Skeletal muscle satellite cell (primary cell): ENCODE data around the gene HUS1.

Source experiments
- H3K27me3 ChIP-seq: 2 replicates; pipeline ENCODE4 v1.7.0; 2013; ENCODE audit warnings: low read length; ENCODE audit not compliant: control insufficient read depth, insufficient read depth
- H3K36me3 ChIP-seq: 2 replicates; pipeline ENCODE4 v1.7.0; 2013; ENCODE audit warnings: mild to moderate bottlenecking, control low read depth, low read length; ENCODE audit not compliant: insufficient read depth
- H3K4me1 ChIP-seq: 2 replicates; pipeline ENCODE4 v1.7.0; 2013; ENCODE audit warnings: low read length; ENCODE audit not compliant: control insufficient read depth, insufficient read depth
- H3K4me2 ChIP-seq: 2 replicates; pipeline ENCODE4 v1.7.0; 2013; ENCODE audit warnings: mild to moderate bottlenecking, low read length
- H3K4me3 ChIP-seq: 2 replicates; pipeline ENCODE4 v1.7.0; 2013; ENCODE audit warnings: low read length
- H3K9ac ChIP-seq: 2 replicates; pipeline ENCODE4 v1.7.0; 2013; ENCODE audit warnings: mild to moderate bottlenecking, low read depth, low read length, moderate library complexity
- H3K9me3 ChIP-seq: replicated peaks from 2 replicates; pipeline ENCODE4 v1.7.0; 2013; ENCODE audit warnings: mild to moderate bottlenecking, control low read depth, low read length

HUS1 gene

GRCh38 chr7:47978790-47979144, 648 bp downstream of the HUS1 start:
- Histone ChIP-seq H3K27me3 (no peaks in the 10 kb centered on the region), H3K4me1 (peaks cover 7% of the 10 kb centered on the region), H3K9ac (peak overlapping the region; percentile 84), H3K9me3 (no peaks in the 10 kb centered on the region), H3K4me2 (peak overlapping the region; percentile 92), H3K4me3 (peak overlapping the region; percentile 88), H3K36me3 (peaks cover 36% of the 10 kb centered on the region)

DNA sequence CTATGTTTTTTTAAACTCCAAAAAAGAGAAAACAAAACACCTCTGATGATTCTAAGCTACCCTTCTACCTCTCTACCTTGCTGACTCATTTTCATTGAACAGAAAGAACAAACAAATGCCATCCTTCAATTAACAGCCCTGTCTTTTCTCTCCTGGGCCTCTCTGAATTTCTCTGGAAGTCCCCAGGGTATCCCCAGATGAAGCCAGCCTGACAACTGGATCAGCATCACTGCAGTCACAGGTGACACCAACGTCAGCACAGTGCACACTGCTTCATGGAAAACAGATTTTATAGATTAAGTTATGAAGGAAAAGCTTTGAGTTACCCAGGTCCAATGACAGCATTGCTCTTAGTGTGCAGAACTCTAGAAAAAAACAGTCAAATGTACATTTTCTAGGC, 5.7 kb downstream of the HUS1 start:
- no peak overlapping the region for H3K4me3 ChIP-seq
- H3K9me3 ChIP-seq: no peaks in the 10 kb centered on the region
- H3K4me2 ChIP-seq: no peak overlapping the region
- no peak overlapping the region for H3K9ac ChIP-seq
- H3K36me3 ChIP-seq: peaks cover 58% of the 10 kb centered on the region
- no peaks in the 10 kb centered on the region for H3K27me3 ChIP-seq
- H3K4me1 ChIP-seq: peaks cover 23% of the 10 kb centered on the region

DNA sequence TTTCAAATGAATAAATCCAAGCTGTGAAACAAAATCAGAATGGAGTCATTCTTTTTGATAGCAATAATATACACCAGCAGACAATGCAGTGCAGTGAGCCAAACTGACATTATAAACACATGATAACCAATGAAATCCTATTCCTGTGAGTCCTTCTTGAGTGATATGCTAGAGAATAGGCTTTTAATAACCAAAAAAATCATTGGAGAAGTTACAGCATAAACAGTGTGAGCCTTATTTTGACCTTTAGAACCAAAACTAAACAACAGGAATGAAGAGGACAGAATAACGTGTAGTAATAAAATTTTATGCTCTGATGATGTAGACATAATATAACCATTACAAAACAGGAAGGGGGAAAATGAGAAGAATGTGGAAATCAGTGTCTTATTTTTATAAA, 8.7 kb downstream of the HUS1 start:
- Histone ChIP-seq H3K27me3 (no peaks in the 10 kb centered on the region), H3K36me3 (peaks cover 63% of the 10 kb centered on the region), H3K4me3 (no peak overlapping the region), H3K4me2 (peak overlapping the region; percentile 31), H3K4me1 (peaks cover 16% of the 10 kb centered on the region), H3K9ac (peak overlapping the region; percentile 46), H3K9me3 (no peaks in the 10 kb centered on the region)

- no peak overlapping the region for H3K4me2 ChIP-seq
- H3K27me3 ChIP-seq: no peaks in the 10 kb centered on the region
- peaks cover 16% of the 10 kb centered on the region for H3K4me1 ChIP-seq
- H3K9me3 ChIP-seq: no peaks in the 10 kb centered on the region
- H3K9ac ChIP-seq: no peak overlapping the region
- peaks cover 68% of the 10 kb centered on the region for H3K36me3 ChIP-seq
- no peak overlapping the region for H3K4me3 ChIP-seq
These were observed 10.3 kb downstream of the HUS1 start for GRCh38 chr7:47968847-47969774.

GRCh38 chr7:47967708-47968107, 11.7 kb downstream of the HUS1 start:
- Histone ChIP-seq H3K27me3 (no peaks in the 10 kb centered on the region), H3K36me3 (peaks cover 65% of the 10 kb centered on the region), H3K4me2 (no peak overlapping the region), H3K4me1 (peaks cover 16% of the 10 kb centered on the region), H3K9me3 (no peaks in the 10 kb centered on the region), H3K4me3 (no peak overlapping the region), H3K9ac (no peak overlapping the region)

DNA sequence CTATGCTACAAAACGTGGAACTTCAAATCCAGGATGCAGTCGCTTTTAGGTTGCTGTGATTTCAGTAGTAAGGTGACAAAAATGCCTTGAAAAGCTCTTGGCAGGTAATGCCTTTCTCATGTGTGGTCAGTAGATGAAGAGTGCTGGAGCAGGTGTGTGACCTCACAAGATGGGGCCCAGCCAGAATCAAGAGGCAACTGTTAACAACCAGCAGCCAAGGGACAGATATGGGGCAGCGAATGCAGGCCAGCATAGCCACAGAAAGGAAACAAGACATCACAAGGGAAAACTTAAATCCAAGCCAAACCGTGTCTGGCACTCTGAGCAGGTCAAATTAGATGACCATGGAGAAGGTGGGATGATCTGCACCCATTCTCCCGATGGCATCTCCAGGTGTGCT, 12.3 kb downstream of the HUS1 start:
- Histone ChIP-seq H3K9me3 (no peaks in the 10 kb centered on the region), H3K4me3 (no peak overlapping the region), H3K4me2 (no peak overlapping the region), H3K36me3 (peaks cover 69% of the 10 kb centered on the region), H3K4me1 (peaks cover 16% of the 10 kb centered on the region), H3K27me3 (no peaks in the 10 kb centered on the region), H3K9ac (no peak overlapping the region)

DNA sequence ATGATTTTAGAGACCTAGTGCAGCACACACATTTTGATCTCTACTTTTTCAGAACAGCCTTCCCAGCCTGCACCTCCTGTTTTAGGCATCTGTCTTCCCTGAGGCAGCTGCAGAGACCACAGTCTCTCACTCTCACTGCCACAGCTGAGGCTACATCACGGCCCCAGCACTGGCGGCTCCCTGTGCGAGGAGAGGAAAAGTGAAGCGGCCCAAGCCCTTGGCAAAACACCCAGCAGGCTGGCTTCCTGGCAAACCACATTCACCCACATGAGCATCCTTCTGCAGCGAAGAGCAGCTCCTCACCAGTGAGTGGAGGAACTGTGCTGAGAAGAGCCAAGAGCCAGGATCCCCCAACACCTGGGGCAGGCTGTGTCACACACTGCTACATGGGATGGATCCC, 14.0 kb downstream of the HUS1 start:
- Histone ChIP-seq H3K4me3 (no peak overlapping the region), H3K9ac (no peak overlapping the region), H3K4me2 (no peak overlapping the region), H3K9me3 (no peaks in the 10 kb centered on the region), H3K27me3 (no peaks in the 10 kb centered on the region), H3K4me1 (peaks cover 4% of the 10 kb centered on the region), H3K36me3 (peaks cover 82% of the 10 kb centered on the region)

GRCh38 chr7:47962262-47962661, 17.2 kb downstream of the HUS1 start:
- Histone ChIP-seq H3K4me2 (no peak overlapping the region), H3K27me3 (no peaks in the 10 kb centered on the region), H3K4me1 (no peaks in the 10 kb centered on the region), H3K9ac (no peak overlapping the region), H3K9me3 (no peaks in the 10 kb centered on the region), H3K36me3 (peaks cover 66% of the 10 kb centered on the region), H3K4me3 (no peak overlapping the region)

GRCh38 chr7:47957156-47957555, 22.3 kb downstream of the HUS1 start:
- no peak overlapping the region for H3K4me3 ChIP-seq
- no peak overlapping the region for H3K4me2 ChIP-seq
- no peak overlapping the region for H3K9ac ChIP-seq
- H3K4me1 ChIP-seq: peaks cover 4% of the 10 kb centered on the region
- H3K27me3 ChIP-seq: no peaks in the 10 kb centered on the region
- peaks cover 31% of the 10 kb centered on the region for H3K36me3 ChIP-seq
- no peaks in the 10 kb centered on the region for H3K9me3 ChIP-seq

- H3K36me3 ChIP-seq: peaks cover 22% of the 10 kb centered on the region
- H3K4me3 ChIP-seq: no peak overlapping the region
- peaks cover 4% of the 10 kb centered on the region for H3K4me1 ChIP-seq
- no peak overlapping the region for H3K9ac ChIP-seq
- H3K27me3 ChIP-seq: no peaks in the 10 kb centered on the region
- no peaks in the 10 kb centered on the region for H3K9me3 ChIP-seq
- no peak overlapping the region for H3K4me2 ChIP-seq
These were observed 23.2 kb downstream of the HUS1 start for GRCh38 chr7:47956220-47956619.

GRCh38 chr7:47954231-47954911, 25.0 kb downstream of the HUS1 start:
- Histone ChIP-seq H3K4me1 (peaks cover 4% of the 10 kb centered on the region), H3K27me3 (no peaks in the 10 kb centered on the region), H3K4me3 (no peak overlapping the region), H3K4me2 (no peak overlapping the region), H3K36me3 (peaks cover 17% of the 10 kb centered on the region), H3K9me3 (no peaks in the 10 kb centered on the region), H3K9ac (no peak overlapping the region)
